ENCODE results near the gene DSCAM.

DSCAM gene

DNA sequence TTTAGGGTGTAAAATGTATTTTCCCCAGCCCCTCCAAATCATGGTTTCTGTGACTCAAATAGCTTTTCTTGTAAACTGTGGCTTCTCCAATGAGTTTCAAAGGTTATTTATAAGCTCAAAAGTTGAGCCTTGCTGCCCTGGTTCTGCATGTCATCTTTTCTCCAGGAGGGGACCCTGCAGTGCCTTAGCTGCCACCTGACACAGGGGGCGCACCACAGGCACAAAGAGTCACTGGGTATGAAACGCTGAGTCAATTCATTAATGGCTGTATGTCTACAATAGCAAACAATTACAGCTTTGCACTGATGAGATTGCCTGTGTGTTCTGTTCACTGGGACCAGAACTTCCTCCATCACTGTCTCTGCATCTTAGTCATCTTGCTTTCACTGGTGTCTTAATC lies 878.9 kb downstream of the DSCAM start:
- Histone ChIP-seq H3K4me3 (ENCODE audit: control insufficient read depth in 1 of 7, extremely low read depth in 1 of 7, insufficient read depth in 4 of 7, low read depth in 2 of 7, low read length in 6 of 7) (no peak overlapping the region), H3K9me3 (ENCODE audit: control extremely low read depth in 1 of 5, control insufficient read depth in 4 of 5, insufficient read depth in 2 of 5, low read depth in 1 of 5, low read length in 4 of 5) (peaks cover 0 to 5% (median 2%) of the 10 kb centered on the region in 5 experiments), H3K4me1 (ENCODE audit: control extremely low read depth in 1 of 4, control insufficient read depth in 4 of 4, insufficient read depth in 4 of 4, low read length in 3 of 4) (no peaks in the 10 kb centered on the region), H3K27me3 (replicated peaks in 2 of 5; ENCODE audit: control insufficient read depth in 4 of 5, insufficient read depth in 5 of 5, low read length in 4 of 5) (no peaks in the 10 kb centered on the region), H3K27ac (ENCODE audit: insufficient read depth in 1 of 2, low read depth in 1 of 2, low read length in 2 of 2, poor library complexity in 1 of 2, severe bottlenecking in 2 of 2) (no peak overlapping the region), H3K36me3 (ENCODE audit: control insufficient read depth in 4 of 4, insufficient read depth in 4 of 4, low read length in 3 of 4) (no peaks in the 10 kb centered on the region)
- ChIA-PET CTCF (no interaction called here), POLR2A (no interaction called here)
- DNase-seq = no peak
- WGBS (ENCODE audit: insufficient coverage) = 94% methylated on average over 2 of the region's 2 CpGs

GRCh38 chr21:39966786-39967185 lies 880.2 kb downstream of the DSCAM start:
- 89% methylated on average over 1 of the region's 3 CpGs for WGBS (ENCODE audit: insufficient coverage)
- Histone ChIP-seq H3K36me3 (ENCODE audit: control insufficient read depth in 4 of 4, insufficient read depth in 4 of 4, low read length in 3 of 4) (no peaks in the 10 kb centered on the region), H3K27me3 (replicated peaks in 2 of 5; ENCODE audit: control insufficient read depth in 4 of 5, insufficient read depth in 5 of 5, low read length in 4 of 5) (no peaks in the 10 kb centered on the region), H3K9me3 (ENCODE audit: control extremely low read depth in 1 of 5, control insufficient read depth in 4 of 5, insufficient read depth in 2 of 5, low read depth in 1 of 5, low read length in 4 of 5) (peaks cover 0 to 5% (median 2%) of the 10 kb centered on the region in 5 experiments), H3K4me1 (ENCODE audit: control extremely low read depth in 1 of 4, control insufficient read depth in 4 of 4, insufficient read depth in 4 of 4, low read length in 3 of 4) (no peaks in the 10 kb centered on the region), H3K4me3 (ENCODE audit: control insufficient read depth in 1 of 7, extremely low read depth in 1 of 7, insufficient read depth in 4 of 7, low read depth in 2 of 7, low read length in 6 of 7) (no peak overlapping the region), H3K27ac (ENCODE audit: insufficient read depth in 1 of 2, low read depth in 1 of 2, low read length in 2 of 2, poor library complexity in 1 of 2, severe bottlenecking in 2 of 2) (no peak overlapping the region)
- ChIA-PET POLR2A (interaction anchor here (0.6 kb wide), 1 partner anchor 91 kb away, joined by 7 read pairs; no protein-coding TSS in a partner anchor), CTCF (no interaction called here)
- DNase-seq = no peak

GRCh38 chr21:39965026-39965425 lies 881.9 kb downstream of the DSCAM start:
- no peak overlapping the region for H3K27ac ChIP-seq (ENCODE audit: insufficient read depth in 1 of 2, low read depth in 1 of 2, low read length in 2 of 2, poor library complexity in 1 of 2, severe bottlenecking in 2 of 2)
- H3K9me3 ChIP-seq (ENCODE audit: control extremely low read depth in 1 of 5, control insufficient read depth in 4 of 5, insufficient read depth in 2 of 5, low read depth in 1 of 5, low read length in 4 of 5) = peaks cover 0 to 8% (median 4%) of the 10 kb centered on the region in 5 experiments
- POLR2A ChIA-PET = no interaction called here
- H3K36me3 ChIP-seq (ENCODE audit: control insufficient read depth in 4 of 4, insufficient read depth in 4 of 4, low read length in 3 of 4) = no peaks in the 10 kb centered on the region
- H3K27me3 ChIP-seq (replicated peaks in 2 of 5; ENCODE audit: control insufficient read depth in 4 of 5, insufficient read depth in 5 of 5, low read length in 4 of 5) = no peaks in the 10 kb centered on the region
- H3K4me1 ChIP-seq (ENCODE audit: control extremely low read depth in 1 of 4, control insufficient read depth in 4 of 4, insufficient read depth in 4 of 4, low read length in 3 of 4) = no peaks in the 10 kb centered on the region
- no peak overlapping the region for H3K4me3 ChIP-seq (ENCODE audit: control insufficient read depth in 1 of 7, extremely low read depth in 1 of 7, insufficient read depth in 4 of 7, low read depth in 2 of 7, low read length in 6 of 7)
- DNase-seq = no peak
- CTCF ChIA-PET = no interaction called here
- no CpG with 5 or more reads among the region's 1 CpG for WGBS (ENCODE audit: insufficient coverage)

- H3K9me3 ChIP-seq (ENCODE audit: control extremely low read depth in 1 of 5, control insufficient read depth in 4 of 5, insufficient read depth in 2 of 5, low read depth in 1 of 5, low read length in 4 of 5) = peaks cover 0 to 11% (median 3%) of the 10 kb centered on the region in 5 experiments
- POLR2A ChIA-PET = no interaction called here
- CTCF ChIA-PET = no interaction called here
- no peaks in the 10 kb centered on the region for H3K27me3 ChIP-seq (replicated peaks in 2 of 5; ENCODE audit: control insufficient read depth in 4 of 5, insufficient read depth in 5 of 5, low read length in 4 of 5)
- H3K4me1 ChIP-seq (ENCODE audit: control extremely low read depth in 1 of 4, control insufficient read depth in 4 of 4, insufficient read depth in 4 of 4, low read length in 3 of 4) = no peaks in the 10 kb centered on the region
- H3K36me3 ChIP-seq (ENCODE audit: control insufficient read depth in 4 of 4, insufficient read depth in 4 of 4, low read length in 3 of 4) = no peaks in the 10 kb centered on the region
- no peak overlapping the region for H3K4me3 ChIP-seq (ENCODE audit: control insufficient read depth in 1 of 7, extremely low read depth in 1 of 7, insufficient read depth in 4 of 7, low read depth in 2 of 7, low read length in 6 of 7)
- 100% methylated on average over 1 of the region's 1 CpG for WGBS (ENCODE audit: insufficient coverage)
- no peak for DNase-seq
- H3K27ac ChIP-seq (ENCODE audit: insufficient read depth in 1 of 2, low read depth in 1 of 2, low read length in 2 of 2, poor library complexity in 1 of 2, severe bottlenecking in 2 of 2) = no peak overlapping the region
Observed at GRCh38 chr21:39961251-39961650, 885.7 kb downstream of the DSCAM start.

Data from common myeloid progenitor, CD34-positive (primary cell).